SK-N-SH treated with all-trans-retinoic acid at 6 μM for 48 hours (cell line): ENCODE results near the gene PEX16.

Experiments used
- OSR1 ChIP-seq: fragments of 250-450 bp; sonication (Bioruptor Pico); IDR thresholded peaks from 2 replicates; pipeline ENCODE4 v1.8.0; 2022; ENCODE audit warnings: moderate library complexity, mild to moderate bottlenecking, inconsistent platforms
- PATZ1 ChIP-seq: fragments of 250-450 bp; sonication (Bioruptor Pico); IDR thresholded peaks from 2 replicates; pipeline ENCODE4 v1.8.0; 2020; ENCODE audit warnings: mild to moderate bottlenecking, moderate library complexity, borderline replicate concordance
- RARB ChIP-seq: fragments of 250-450 bp; sonication (Bioruptor Pico); IDR thresholded peaks from 2 replicates; pipeline ENCODE4 v1.8.0; 2021; ENCODE audit warnings: mild to moderate bottlenecking, moderate library complexity
- SNAI2 ChIP-seq: fragments of 250-450 bp; sonication (Bioruptor Pico); IDR thresholded peaks from 2 replicates; pipeline ENCODE4 v1.5.0; 2020; ENCODE audit warnings: mild to moderate bottlenecking, moderate library complexity
- ZFP3 ChIP-seq: fragments of 250-450 bp; sonication (Bioruptor Pico); IDR thresholded peaks from 2 replicates; pipeline ENCODE4 v1.5.0; 2020; ENCODE audit warnings: mild to moderate bottlenecking, moderate library complexity
- ZFP30 ChIP-seq: fragments of 450-650 bp; formaldehyde crosslinking; IDR thresholded peaks from 2 replicates; pipeline ENCODE4 v1.5.0; 2022; ENCODE audit warnings: mild to moderate bottlenecking, moderate library complexity
- TF ChIP-seq, protein P1 (sequence below): fragments of 250-450 bp; sonication (Bioruptor Pico); IDR thresholded peaks from 2 replicates; pipeline ENCODE4 v1.5.1; 2021; ENCODE audit warnings: mild to moderate bottlenecking, moderate library complexity

DNA sequence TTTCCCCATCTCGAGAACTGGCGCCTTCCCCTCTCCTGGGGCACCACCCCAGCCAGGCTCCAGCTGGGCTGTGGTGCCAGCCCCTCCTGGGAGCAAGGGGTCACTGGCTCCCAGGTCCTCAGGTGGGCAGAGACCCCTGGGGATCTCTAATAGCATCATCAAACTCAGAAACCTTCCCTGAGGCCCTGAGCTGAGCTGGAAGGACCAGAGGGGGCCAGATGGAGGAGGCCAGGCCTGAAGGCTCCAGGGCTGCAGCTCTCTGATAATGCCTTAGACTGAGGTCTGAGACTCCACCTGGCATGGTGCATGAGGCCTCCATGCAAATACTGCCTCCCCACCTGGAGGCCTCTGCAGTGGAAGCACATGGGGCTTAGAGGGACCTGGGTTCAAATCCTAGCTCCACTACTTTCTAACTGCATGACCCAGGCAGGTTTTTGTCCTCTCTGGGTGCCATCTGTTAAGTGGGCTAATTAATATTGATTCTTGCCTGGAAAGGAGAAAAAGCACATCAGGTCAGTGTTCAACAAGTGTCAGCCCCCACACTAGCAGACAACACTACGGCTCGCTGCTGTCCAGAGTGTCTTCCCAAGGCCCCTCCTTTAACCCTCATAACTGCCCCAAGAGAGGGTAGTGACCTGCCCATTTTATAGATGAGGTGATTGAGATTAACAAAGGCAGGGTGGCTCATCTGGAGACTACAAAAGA, 30.7 kb downstream of the PEX16 start:
- TF ChIP-seq PATZ1 (CRISPR knock-in tag) (no peak), OSR1 (CRISPR knock-in tag) (no peak), ZFP3 (CRISPR knock-in tag) (no peak), ZFP30 (CRISPR knock-in tag) (no peak), RARB (no peak), SNAI2 (no peak)
- TF ChIP-seq, protein P1, sequence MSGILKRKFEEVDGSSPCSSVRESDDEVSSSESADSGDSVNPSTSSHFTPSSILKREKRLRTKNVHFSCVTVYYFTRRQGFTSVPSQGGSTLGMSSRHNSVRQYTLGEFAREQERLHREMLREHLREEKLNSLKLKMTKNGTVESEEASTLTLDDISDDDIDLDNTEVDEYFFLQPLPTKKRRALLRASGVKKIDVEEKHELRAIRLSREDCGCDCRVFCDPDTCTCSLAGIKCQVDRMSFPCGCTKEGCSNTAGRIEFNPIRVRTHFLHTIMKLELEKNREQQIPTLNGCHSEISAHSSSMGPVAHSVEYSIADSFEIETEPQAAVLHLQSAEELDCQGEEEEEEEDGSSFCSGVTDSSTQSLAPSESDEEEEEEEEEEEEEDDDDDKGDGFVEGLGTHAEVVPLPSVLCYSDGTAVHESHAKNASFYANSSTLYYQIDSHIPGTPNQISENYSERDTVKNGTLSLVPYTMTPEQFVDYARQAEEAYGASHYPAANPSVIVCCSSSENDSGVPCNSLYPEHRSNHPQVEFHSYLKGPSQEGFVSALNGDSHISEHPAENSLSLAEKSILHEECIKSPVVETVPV (CRISPR knock-in tag): no peak
